Fibroblast of skin of scalp (primary cell): Measurements from ENCODE around the gene CHST2.

Source experiments
- DNase-seq: peaks from one replicate; pipeline ENCODE4 v3.0.0-alpha.2; 2013

Gene CHST2

GRCh38 chr3:143098032-143098764, 21.4 kb upstream of the CHST2 start:
- DNase-seq = no peak

- DNase-seq = no peak
Observed at GRCh38 chr3:143099210-143099609, 20.4 kb upstream of the CHST2 start.

GRCh38 chr3:143099690-143100089, 19.9 kb upstream of the CHST2 start:
- no peak for DNase-seq

GRCh38 chr3:143100451-143100850, 19.1 kb upstream of the CHST2 start:
- DNase-seq = peak; percentile 13

- DNase-seq = no peak
Observed at GRCh38 chr3:143101792-143102381, 17.7 kb upstream of the CHST2 start.

- no peak for DNase-seq
Observed at GRCh38 chr3:143103652-143104051, 15.9 kb upstream of the CHST2 start.

- no peak for DNase-seq
Observed at GRCh38 chr3:143105170-143105569, 14.4 kb upstream of the CHST2 start.

- no peak for DNase-seq
Observed at GRCh38 chr3:143109861-143110260, 9.7 kb upstream of the CHST2 start.

- DNase-seq = no peak
Observed at GRCh38 chr3:143110371-143110770, 9.2 kb upstream of the CHST2 start.

- no peak for DNase-seq
Observed at GRCh38 chr3:143118630-143119008, 952 bp upstream of the CHST2 start.

- DNase-seq = peak; percentile 12
Observed at GRCh38 chr3:143119974-143120715, 574 bp downstream of the CHST2 start.

GRCh38 chr3:143120716-143121240, 1.2 kb downstream of the CHST2 start:
- DNase-seq = peak; percentile 38

- peak; percentile 76 for DNase-seq
Observed at GRCh38 chr3:143121241-143122088, 1.9 kb downstream of the CHST2 start.

- DNase-seq = no peak
Observed at GRCh38 chr3:143122089-143122430, 2.5 kb downstream of the CHST2 start.

- no peak for DNase-seq
Observed at GRCh38 chr3:143122608-143123352, 3.2 kb downstream of the CHST2 start.

GRCh38 chr3:143123353-143123984, 3.9 kb downstream of the CHST2 start:
- no peak for DNase-seq

- DNase-seq = no peak
Observed at GRCh38 chr3:143124601-143125520, 5.3 kb downstream of the CHST2 start.

GRCh38 chr3:143127801-143128200, 8.2 kb downstream of the CHST2 start:
- no peak for DNase-seq

GRCh38 chr3:143128227-143128955, 8.8 kb downstream of the CHST2 start:
- DNase-seq = no peak
